Measurements from ENCODE around the gene BANF2. TPM values are rescaled to one million over a fixed set of nuclear protein-coding genes. Genes with fewer than 3 reads are reported as not detected.

Gene BANF2
- polyA plus RNA-seq, 3 donors = not detected

GRCh38 chr20:17716331-17716730, 16.6 kb downstream of the BANF2 start:
- H3K9me3 Mint-ChIP-seq = peaks cover 0 to 2% (median 0%) of the 10 kb centered on the region in 7 donors
- no peaks in the 10 kb centered on the region for H3K4me1 Mint-ChIP-seq
- no peak overlapping the region for H3K4me2 ChIP-seq (replicated peaks; ENCODE audit: extremely low read depth, low read length, poor library complexity, severe bottlenecking)
- no peak for TF ChIP-seq CTCF (IDR thresholded peaks at IDR 0.05)
- no peaks in the 10 kb centered on the region for H3K9me3 ChIP-seq (replicated peaks in 1 of 2; ENCODE audit: control insufficient read depth in 1 of 2, insufficient read depth in 1 of 2, low read length in 2 of 2)
- no peaks in the 10 kb centered on the region for H3K4me1 ChIP-seq (ENCODE audit: control insufficient read depth in 1 of 2, insufficient read depth in 2 of 2, low read length in 2 of 2)
- H3K36me3 ChIP-seq (replicated peaks in 1 of 2; ENCODE audit: control insufficient read depth in 1 of 2, insufficient read depth in 2 of 2, low read length in 2 of 2) = no peaks in the 10 kb centered on the region
- intact Hi-C loops (cut with micrococcal nuclease) = no loop called here
- no peak overlapping the region for H3K27ac Mint-ChIP-seq
- no peaks in the 10 kb centered on the region for H3K36me3 Mint-ChIP-seq
- no peak overlapping the region for H3K9ac ChIP-seq (ENCODE audit: insufficient read depth, low read length, poor library complexity, severe bottlenecking)
- 96% methylated on average over 7 of the region's 7 CpGs for WGBS (ENCODE audit: insufficient coverage)
- H3K4me3 Mint-ChIP-seq = no peak overlapping the region
- H3K27me3 Mint-ChIP-seq (ENCODE audit: low read depth in 3 of 3) = peaks cover 3% of the 10 kb centered on the region in 3 donors
- no peak overlapping the region for H3K4me3 ChIP-seq (replicated peaks in 1 of 3; ENCODE audit: low read depth in 2 of 3, low read length in 3 of 3)
- H3K27me3 ChIP-seq (ENCODE audit: control insufficient read depth in 2 of 2, insufficient read depth in 2 of 2, low read length in 2 of 2) = no peaks in the 10 kb centered on the region
- no peak overlapping the region for H3K27ac ChIP-seq (ENCODE audit: low read depth in 1 of 2, low read length in 2 of 2)
- H4K20me1 ChIP-seq (ENCODE audit: insufficient read depth, low read length) = no peaks in the 10 kb centered on the region
- H3K79me2 ChIP-seq (ENCODE audit: insufficient read depth, low read length) = no peaks in the 10 kb centered on the region
- H2AFZ ChIP-seq (ENCODE audit: insufficient read depth, low read depth, low read length, poor library complexity, severe bottlenecking) = no peak overlapping the region
- no peak for DNase-seq

GRCh38 chr20:17720755-17721154, 21.0 kb downstream of the BANF2 start:
- TF ChIP-seq CTCF (IDR thresholded peaks at IDR 0.05) = no peak
- H4K20me1 ChIP-seq (ENCODE audit: insufficient read depth, low read length) = no peaks in the 10 kb centered on the region
- WGBS (ENCODE audit: insufficient coverage) = no CpG with 5 or more reads among the region's 4 CpGs
- H2AFZ ChIP-seq (ENCODE audit: insufficient read depth, low read depth, low read length, poor library complexity, severe bottlenecking) = no peak overlapping the region
- no peaks in the 10 kb centered on the region for H3K9me3 ChIP-seq (replicated peaks in 1 of 2; ENCODE audit: control insufficient read depth in 1 of 2, insufficient read depth in 1 of 2, low read length in 2 of 2)
- no peaks in the 10 kb centered on the region for H3K4me1 ChIP-seq (ENCODE audit: control insufficient read depth in 1 of 2, insufficient read depth in 2 of 2, low read length in 2 of 2)
- H3K27me3 ChIP-seq (ENCODE audit: control insufficient read depth in 2 of 2, insufficient read depth in 2 of 2, low read length in 2 of 2) = no peaks in the 10 kb centered on the region
- H3K9me3 Mint-ChIP-seq = peaks cover 0 to 2% (median 0%) of the 10 kb centered on the region in 7 donors
- no peak overlapping the region for H3K4me3 ChIP-seq (replicated peaks in 1 of 3; ENCODE audit: low read depth in 2 of 3, low read length in 3 of 3)
- no peak overlapping the region for H3K4me2 ChIP-seq (replicated peaks; ENCODE audit: extremely low read depth, low read length, poor library complexity, severe bottlenecking)
- no peak overlapping the region for H3K4me3 Mint-ChIP-seq
- H3K27ac ChIP-seq (ENCODE audit: low read depth in 1 of 2, low read length in 2 of 2) = no peak overlapping the region
- H3K36me3 Mint-ChIP-seq = no peaks in the 10 kb centered on the region
- peaks cover 8 to 10% (median 10%) of the 10 kb centered on the region in 3 donors for H3K27me3 Mint-ChIP-seq (ENCODE audit: low read depth in 3 of 3)
- no peaks in the 10 kb centered on the region for H3K79me2 ChIP-seq (ENCODE audit: insufficient read depth, low read length)
- DNase-seq = no peak
- intact Hi-C loops (cut with micrococcal nuclease) = no loop called here
- no peak overlapping the region for H3K27ac Mint-ChIP-seq
- no peaks in the 10 kb centered on the region for H3K36me3 ChIP-seq (replicated peaks in 1 of 2; ENCODE audit: control insufficient read depth in 1 of 2, insufficient read depth in 2 of 2, low read length in 2 of 2)
- no peak overlapping the region for H3K9ac ChIP-seq (ENCODE audit: insufficient read depth, low read length, poor library complexity, severe bottlenecking)
- no peaks in the 10 kb centered on the region for H3K4me1 Mint-ChIP-seq
